ENCODE measurements around the gene ARG1.

- TF ChIP-seq CTCF (IDR thresholded peaks at IDR 0.05) (no peak), EZH2 (IDR thresholded peaks at IDR 0.05) (no peak)
Measured at GRCh38 chr6:131615275-131615674, 42.2 kb downstream of the ARG1 start.
